SU-DHL-6 (cell line): ENCODE results near the gene BATF.

Experiments used
- H2AFZ ChIP-seq: fragments of 200-600 bp; sonication (generic); 2 replicates; pipeline ENCODE4 v1.6.1; 2014; ENCODE audit warnings: low read depth, mild to moderate bottlenecking, moderate library complexity, mixed read lengths, antibody characterized with exemption, low read length; ENCODE audit not compliant: severe bottlenecking
- H3F3A ChIP-seq: fragments of 200-600 bp; shearing (Covaris generic); 2 replicates; pipeline ENCODE4 v1.6.0; 2016; ENCODE audit warnings: antibody characterized with exemption, mild to moderate bottlenecking; ENCODE audit not compliant: insufficient read depth
- H3K27ac ChIP-seq: fragments of 200-600 bp; sonication (generic); 2 replicates; pipeline ENCODE4 v1.5.1; 2016; ENCODE audit warnings: low read depth, mild to moderate bottlenecking, low read length, moderate library complexity, mixed read lengths
- H3K27me3 ChIP-seq: fragments of 200-600 bp; sonication (generic), shearing (Covaris generic); 2 replicates; pipeline ENCODE4 v1.6.0; 2014; ENCODE audit warnings: mild to moderate bottlenecking, low read length
- H3K36me3 ChIP-seq: fragments of 200-600 bp; sonication (generic); 2 replicates; pipeline ENCODE4 v1.6.1; 2014; ENCODE audit warnings: mild to moderate bottlenecking, low read length, mixed read lengths
- H3K4me2 ChIP-seq: fragments of 300-600, 200-600 bp; shearing (Covaris generic), sonication (generic); 2 replicates; pipeline ENCODE4 v1.6.0; 2014; ENCODE audit warnings: low read length, low read depth, mild to moderate bottlenecking; ENCODE audit not compliant: poor library complexity, severe bottlenecking
- H3K4me3 ChIP-seq: fragments of 200-600 bp; sonication (generic); 2 replicates; pipeline ENCODE4 v1.5.1; 2014; ENCODE audit warnings: antibody characterized with exemption, low read length, mild to moderate bottlenecking, mixed read lengths; ENCODE audit not compliant: insufficient read depth, poor library complexity, severe bottlenecking
- H3K79me2 ChIP-seq: fragments of 200-600 bp; sonication (generic); 2 replicates; pipeline ENCODE4 v1.6.1; 2014; ENCODE audit warnings: mild to moderate bottlenecking, low read length, moderate library complexity; ENCODE audit not compliant: insufficient read depth
- H3K9ac ChIP-seq: fragments of 200-600 bp; sonication (generic); 2 replicates; pipeline ENCODE4 v1.7.0; 2014; ENCODE audit warnings: mild to moderate bottlenecking, low read length
- H3K9me2 ChIP-seq: fragments of 200-600 bp; sonication (generic); replicated peaks from 2 replicates; pipeline ENCODE4 v1.6.1; 2014; ENCODE audit warnings: low read length; ENCODE audit not compliant: insufficient read depth
- H3K9me3 ChIP-seq: fragments of 200-600 bp; sonication (generic); 2 replicates; pipeline ENCODE4 v1.6.1; 2014; ENCODE audit warnings: low read length, mixed read lengths; ENCODE audit not compliant: insufficient read depth
- H4K20me1 ChIP-seq: fragments of 200-600 bp; sonication (generic); 2 replicates; pipeline ENCODE4 v1.6.1; 2014; ENCODE audit warnings: low read depth, mild to moderate bottlenecking, antibody characterized with exemption, low read length, moderate library complexity, mixed read lengths
- EZH2phosphoT487 ChIP-seq: fragments of 200-600 bp; sonication (generic), shearing (Covaris generic); conservative IDR thresholded peaks from 2 replicates; pipeline ENCODE4 v1.6.1; 2018; ENCODE audit warnings: mild to moderate bottlenecking, antibody characterized with exemption, low read length, moderate library complexity, mixed read lengths
- TF ChIP-seq, protein P1 (sequence below): fragments of 200-600 bp; sonication (generic); IDR thresholded peaks from one replicate; pipeline ENCODE4 v1.5.1; 2017; ENCODE audit warnings: antibody characterized with exemption, mild to moderate bottlenecking, low read length, moderate library complexity; ENCODE audit not compliant: insufficient read depth, poor library complexity, severe bottlenecking

The BATF gene

DNA sequence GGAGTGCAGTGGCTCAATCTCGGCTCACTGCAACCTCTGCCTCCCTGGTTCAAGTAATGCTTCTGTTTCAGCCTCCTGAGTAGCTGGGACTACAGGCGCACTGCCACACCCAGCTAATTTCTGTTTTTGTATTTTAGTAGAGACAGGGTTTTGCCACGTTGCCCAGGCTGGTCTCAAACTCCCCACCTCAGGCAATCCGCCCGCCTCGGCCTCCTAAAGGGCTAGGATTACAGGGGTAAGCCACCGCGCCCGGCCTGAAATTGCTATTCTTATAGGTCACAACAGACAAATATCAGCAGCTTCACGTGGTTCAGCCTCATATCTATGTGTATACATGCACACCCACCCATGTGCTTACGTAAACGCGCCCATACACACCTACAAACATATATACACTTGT, 23.6 kb downstream of the BATF start:
- H3K4me2 ChIP-seq = no peak overlapping the region
- H3K27ac ChIP-seq = no peak overlapping the region
- H3K36me3 ChIP-seq = no peaks in the 10 kb centered on the region
- no peak overlapping the region for H2AFZ ChIP-seq
- H3K27me3 ChIP-seq = no peaks in the 10 kb centered on the region
- H3K4me3 ChIP-seq = no peak overlapping the region
- no peaks in the 10 kb centered on the region for H3F3A ChIP-seq
- H4K20me1 ChIP-seq = no peaks in the 10 kb centered on the region
- H3K9me3 ChIP-seq = no peaks in the 10 kb centered on the region
- TF ChIP-seq EZH2phosphoT487 = no peak
- TF ChIP-seq, protein P1, sequence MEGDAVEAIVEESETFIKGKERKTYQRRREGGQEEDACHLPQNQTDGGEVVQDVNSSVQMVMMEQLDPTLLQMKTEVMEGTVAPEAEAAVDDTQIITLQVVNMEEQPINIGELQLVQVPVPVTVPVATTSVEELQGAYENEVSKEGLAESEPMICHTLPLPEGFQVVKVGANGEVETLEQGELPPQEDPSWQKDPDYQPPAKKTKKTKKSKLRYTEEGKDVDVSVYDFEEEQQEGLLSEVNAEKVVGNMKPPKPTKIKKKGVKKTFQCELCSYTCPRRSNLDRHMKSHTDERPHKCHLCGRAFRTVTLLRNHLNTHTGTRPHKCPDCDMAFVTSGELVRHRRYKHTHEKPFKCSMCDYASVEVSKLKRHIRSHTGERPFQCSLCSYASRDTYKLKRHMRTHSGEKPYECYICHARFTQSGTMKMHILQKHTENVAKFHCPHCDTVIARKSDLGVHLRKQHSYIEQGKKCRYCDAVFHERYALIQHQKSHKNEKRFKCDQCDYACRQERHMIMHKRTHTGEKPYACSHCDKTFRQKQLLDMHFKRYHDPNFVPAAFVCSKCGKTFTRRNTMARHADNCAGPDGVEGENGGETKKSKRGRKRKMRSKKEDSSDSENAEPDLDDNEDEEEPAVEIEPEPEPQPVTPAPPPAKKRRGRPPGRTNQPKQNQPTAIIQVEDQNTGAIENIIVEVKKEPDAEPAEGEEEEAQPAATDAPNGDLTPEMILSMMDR = no peak
- H3K79me2 ChIP-seq = no peaks in the 10 kb centered on the region
- H3K9ac ChIP-seq = no peak overlapping the region
- H3K9me2 ChIP-seq = no peaks in the 10 kb centered on the region

GRCh38 chr14:75547552-75548250, 25.4 kb downstream of the BATF start:
- H3K9ac ChIP-seq = no peak overlapping the region
- H3K9me3 ChIP-seq = no peaks in the 10 kb centered on the region
- H2AFZ ChIP-seq = no peak overlapping the region
- no peaks in the 10 kb centered on the region for H4K20me1 ChIP-seq
- H3K4me3 ChIP-seq = no peak overlapping the region
- no peaks in the 10 kb centered on the region for H3F3A ChIP-seq
- H3K9me2 ChIP-seq = no peaks in the 10 kb centered on the region
- no peak overlapping the region for H3K27ac ChIP-seq
- H3K36me3 ChIP-seq = no peaks in the 10 kb centered on the region
- no peaks in the 10 kb centered on the region for H3K27me3 ChIP-seq
- H3K4me2 ChIP-seq = no peak overlapping the region
- no peak for TF ChIP-seq EZH2phosphoT487
- TF ChIP-seq, protein P1 = no peak
- H3K79me2 ChIP-seq = no peaks in the 10 kb centered on the region

DNA sequence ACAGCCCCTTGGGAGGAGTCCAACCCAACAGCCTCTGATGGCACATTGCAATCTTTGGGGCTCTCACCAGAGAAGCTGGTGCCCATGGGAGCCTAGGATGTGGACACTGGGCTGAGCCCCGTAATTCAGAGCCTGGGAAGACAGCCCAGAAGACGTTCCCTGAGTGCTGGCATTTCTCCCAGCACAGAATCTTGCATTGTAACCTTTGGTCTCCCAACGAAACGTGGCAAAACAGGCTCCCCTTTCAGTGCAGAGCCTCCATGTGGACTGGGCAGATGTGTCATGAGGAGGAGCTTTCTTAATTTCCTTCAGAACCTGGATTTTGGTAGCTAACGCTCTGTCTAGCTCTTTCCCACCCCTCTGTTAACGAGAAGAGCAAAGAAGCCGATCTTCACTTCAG, 26.3 kb downstream of the BATF start:
- H3K4me2 ChIP-seq = no peak overlapping the region
- H3K9me2 ChIP-seq = no peaks in the 10 kb centered on the region
- no peaks in the 10 kb centered on the region for H4K20me1 ChIP-seq
- no peak overlapping the region for H3K4me3 ChIP-seq
- H3K27me3 ChIP-seq = no peaks in the 10 kb centered on the region
- no peak overlapping the region for H2AFZ ChIP-seq
- H3K9ac ChIP-seq = no peak overlapping the region
- no peaks in the 10 kb centered on the region for H3K79me2 ChIP-seq
- H3K27ac ChIP-seq = no peak overlapping the region
- TF ChIP-seq, protein P1 = no peak
- no peak for TF ChIP-seq EZH2phosphoT487
- H3K36me3 ChIP-seq = no peaks in the 10 kb centered on the region
- H3K9me3 ChIP-seq = no peaks in the 10 kb centered on the region
- no peaks in the 10 kb centered on the region for H3F3A ChIP-seq
